Thyroid gland (tissue), 4 donors: ENCODE results near the gene MYO18B. TPM values are rescaled to one million over a fixed set of nuclear protein-coding genes. Genes with fewer than 3 reads are reported as not detected.

Experiments used
- DNase-seq, 2 donors: peaks; one replicate each; pipeline ENCODE4 v3.0.0-alpha.2; 2019
- H3K27ac ChIP-seq, 3 donors: fragments of 200-600 bp; sonication (generic); 1 replicate in 2 of 3; 2 replicates in 1 of 3; pipeline ENCODE4 v1.5.1; 2016 to 2019; ENCODE audit warnings: mild to moderate bottlenecking in 1 of 3, moderate library complexity in 1 of 3
- H3K27me3 ChIP-seq: fragments of 200-600 bp; sonication (generic); one replicate; pipeline ENCODE4 v1.5.1; 2019
- H3K36me3 ChIP-seq, 2 donors: fragments of 200-600 bp; sonication (generic); one replicate each; pipeline ENCODE4 v1.5.1; 2016 to 2019
- H3K4me1 ChIP-seq, 2 donors: fragments of 200-600 bp; sonication (generic); one replicate each; pipeline ENCODE4 v1.5.1; 2017 to 2019
- H3K4me3 ChIP-seq, 3 donors: fragments of 200-600 bp; sonication (generic); replicated peaks in 1 of 3; 1 replicate in 2 of 3; 2 replicates in 1 of 3; pipeline ENCODE4 v1.5.1; 2016; ENCODE audit warnings: mild to moderate bottlenecking in 1 of 3
- H3K9me3 ChIP-seq: fragments of 200-600 bp; sonication (generic); one replicate; pipeline ENCODE4 v1.5.1; 2017
- POLR2A ChIP-seq, 2 donors: fragments of 450-650 bp; IDR thresholded peaks; one replicate each; pipeline ENCODE4 v1.6.1; 2017; ENCODE audit warnings: antibody characterized with exemption in 2 of 2, mild to moderate bottlenecking in 2 of 2, moderate library complexity in 1 of 2
- WGBS, 2 donors: methylation state at CpG; one replicate each; pipeline ENCODE4 v1.1.5; 2017; 5-methylcytosine and 5-hydroxymethylcytosine counted together
- intact Hi-C: fragments of 100-400 bp; cut with DNase I; formaldehyde crosslinking; loops from one replicate; pipeline ENCODE4 v1.15.1; 2023
- total RNA-seq, 4 donors: library from RNA; depleted of rRNA; stranded (reverse); fragments of >200 nt; gene quantifications; one replicate each; pipeline ENCODE4 v1.2.3, GENCODE V29; 2016
- TF ChIP-seq, protein P1 (sequence below), 6 experiments: fragments of 200-600 bp in 3 of 6; fragments of 450-650 bp in 3 of 6; sonication (generic) in 3 of 6; IDR thresholded peaks; one replicate each; pipeline ENCODE4 v1.5.1; 2016 to 2019; ENCODE audit warnings: antibody characterized with exemption in 6 of 6, mild to moderate bottlenecking in 2 of 6, inconsistent platforms in 1 of 6, moderate library complexity in 1 of 6

The MYO18B gene
- total RNA-seq, 4 donors from 2014 or later = 0.33 TPM; not detected in 3

DNA sequence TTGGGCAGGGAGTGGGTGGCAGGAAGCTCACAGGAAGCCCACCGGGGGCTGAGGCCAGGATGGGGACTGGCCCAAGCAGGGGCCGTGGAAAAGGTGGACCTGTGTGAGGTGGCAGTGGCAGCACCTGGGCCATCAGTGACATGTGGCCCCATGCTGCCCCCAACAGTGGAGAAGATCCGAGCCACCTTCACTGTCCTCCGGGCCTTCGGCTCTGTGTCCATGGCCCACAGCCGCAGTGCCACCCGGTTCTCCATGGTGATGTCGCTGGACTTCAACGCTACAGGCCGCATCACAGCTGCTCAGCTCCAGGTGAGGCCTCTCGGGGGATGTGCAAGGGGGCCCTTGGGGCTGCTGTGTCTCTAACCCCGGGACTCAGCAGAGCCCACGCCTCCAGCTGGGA lies 37.9 kb downstream of the MYO18B start:
- DNase-seq = no peak
- 91 to 96% methylated on average over 11 of the region's 13 CpGs for WGBS, 2 donors
- Histone ChIP-seq H3K4me3 (no peak overlapping the region), H3K27ac (no peak overlapping the region), H3K27me3 (no peaks in the 10 kb centered on the region), H3K9me3 (no peaks in the 10 kb centered on the region), H3K4me1 (no peaks in the 10 kb centered on the region), H3K36me3 (no peaks in the 10 kb centered on the region)
- TF ChIP-seq, protein P1, sequence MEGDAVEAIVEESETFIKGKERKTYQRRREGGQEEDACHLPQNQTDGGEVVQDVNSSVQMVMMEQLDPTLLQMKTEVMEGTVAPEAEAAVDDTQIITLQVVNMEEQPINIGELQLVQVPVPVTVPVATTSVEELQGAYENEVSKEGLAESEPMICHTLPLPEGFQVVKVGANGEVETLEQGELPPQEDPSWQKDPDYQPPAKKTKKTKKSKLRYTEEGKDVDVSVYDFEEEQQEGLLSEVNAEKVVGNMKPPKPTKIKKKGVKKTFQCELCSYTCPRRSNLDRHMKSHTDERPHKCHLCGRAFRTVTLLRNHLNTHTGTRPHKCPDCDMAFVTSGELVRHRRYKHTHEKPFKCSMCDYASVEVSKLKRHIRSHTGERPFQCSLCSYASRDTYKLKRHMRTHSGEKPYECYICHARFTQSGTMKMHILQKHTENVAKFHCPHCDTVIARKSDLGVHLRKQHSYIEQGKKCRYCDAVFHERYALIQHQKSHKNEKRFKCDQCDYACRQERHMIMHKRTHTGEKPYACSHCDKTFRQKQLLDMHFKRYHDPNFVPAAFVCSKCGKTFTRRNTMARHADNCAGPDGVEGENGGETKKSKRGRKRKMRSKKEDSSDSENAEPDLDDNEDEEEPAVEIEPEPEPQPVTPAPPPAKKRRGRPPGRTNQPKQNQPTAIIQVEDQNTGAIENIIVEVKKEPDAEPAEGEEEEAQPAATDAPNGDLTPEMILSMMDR (IDR thresholded peaks at IDR 0.05) = no peak
- no peak for TF ChIP-seq POLR2A (IDR thresholded peaks at IDR 0.05)
- intact Hi-C loops = loop anchor here (10.0 kb wide), 1 partner anchor 545 kb away; no protein-coding TSS in a partner anchor

DNA sequence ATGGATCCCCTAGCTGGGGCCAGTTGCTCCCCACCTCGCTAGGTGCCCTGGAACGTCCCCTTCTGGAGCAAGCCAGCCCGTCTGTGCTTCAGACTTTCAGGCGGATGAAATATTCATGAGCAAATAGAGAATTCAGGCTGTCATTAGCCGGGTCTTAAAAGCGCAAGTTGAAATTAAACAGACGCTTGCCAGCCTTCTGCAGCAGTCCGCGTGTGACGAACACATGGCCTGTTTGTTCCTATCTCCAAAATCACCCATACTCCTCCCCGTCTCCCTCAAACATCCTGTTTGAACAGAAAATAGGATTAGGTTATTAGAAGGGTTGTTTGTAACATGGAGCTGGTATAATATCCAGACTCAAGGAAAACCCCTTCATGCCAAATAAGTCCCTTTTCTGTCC lies 38.7 kb downstream of the MYO18B start:
- Histone ChIP-seq H3K27me3 (no peaks in the 10 kb centered on the region), H3K9me3 (no peaks in the 10 kb centered on the region), H3K4me1 (no peaks in the 10 kb centered on the region), H3K36me3 (no peaks in the 10 kb centered on the region), H3K4me3 (no peak overlapping the region), H3K27ac (no peak overlapping the region)
- DNase-seq = no peak
- WGBS, 2 donors = 60 to 71% methylated on average over 11 of the region's 11 CpGs
- TF ChIP-seq, protein P1 (IDR thresholded peaks at IDR 0.05) = no peak
- TF ChIP-seq POLR2A (IDR thresholded peaks at IDR 0.05) = no peak
- intact Hi-C loops = no loop called here

DNA sequence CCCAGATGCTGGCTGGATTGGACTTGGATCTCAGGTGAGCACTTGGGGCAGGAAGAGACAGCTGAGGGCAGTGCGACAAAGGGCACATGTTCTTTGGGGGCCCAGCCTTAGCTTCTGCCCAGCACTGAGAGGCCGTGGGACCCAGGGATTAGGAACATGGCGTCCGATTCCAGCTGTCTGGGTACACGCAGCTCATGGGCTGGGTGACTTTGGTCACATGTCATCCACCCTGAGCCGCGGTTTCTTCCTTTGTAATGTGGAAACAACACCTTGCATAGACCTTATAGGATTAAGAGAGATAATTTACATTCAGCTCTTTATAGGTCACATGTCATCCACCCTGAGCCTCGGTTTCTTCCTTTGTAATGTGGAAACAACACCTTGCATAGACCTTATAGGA lies 39.8 kb downstream of the MYO18B start:
- WGBS, 2 donors = 92 to 93% methylated on average over 8 of the region's 8 CpGs
- Histone ChIP-seq H3K36me3 (no peaks in the 10 kb centered on the region), H3K27me3 (no peaks in the 10 kb centered on the region), H3K27ac (no peak overlapping the region), H3K9me3 (no peaks in the 10 kb centered on the region), H3K4me3 (no peak overlapping the region), H3K4me1 (no peaks in the 10 kb centered on the region)
- intact Hi-C loops = no loop called here
- no peak for DNase-seq
- no peak for TF ChIP-seq POLR2A (IDR thresholded peaks at IDR 0.05)
- TF ChIP-seq, protein P1 (IDR thresholded peaks at IDR 0.05) = no peak

DNA sequence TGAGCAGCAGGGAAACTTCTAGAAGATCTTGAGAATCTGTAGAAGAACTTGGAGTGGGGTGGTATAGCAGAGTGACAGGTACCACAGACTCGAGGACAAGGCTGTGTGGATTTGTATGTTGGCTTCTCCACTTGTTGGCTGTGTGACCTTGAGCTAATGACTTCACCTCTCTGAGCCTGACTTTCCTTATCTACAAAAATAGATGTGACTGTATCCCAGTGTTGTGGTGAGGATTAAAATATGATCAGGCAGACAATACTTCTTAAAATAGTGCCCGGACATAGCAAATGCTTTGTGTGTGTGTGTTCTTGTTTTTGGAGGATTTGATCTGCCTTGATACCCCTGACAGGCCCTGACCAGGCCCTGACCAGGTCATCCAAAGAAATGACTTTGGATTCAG lies 40.8 kb downstream of the MYO18B start:
- Histone ChIP-seq H3K27me3 (no peaks in the 10 kb centered on the region), H3K4me3 (no peak overlapping the region), H3K9me3 (no peaks in the 10 kb centered on the region), H3K27ac (no peak overlapping the region), H3K4me1 (no peaks in the 10 kb centered on the region), H3K36me3 (no peaks in the 10 kb centered on the region)
- TF ChIP-seq POLR2A (IDR thresholded peaks at IDR 0.05) = no peak
- TF ChIP-seq, protein P1 (IDR thresholded peaks at IDR 0.05) = no peak
- no peak for DNase-seq
- intact Hi-C loops = no loop called here
- 78 to 80% methylated on average over 2 of the region's 2 CpGs for WGBS, 2 donors

DNA sequence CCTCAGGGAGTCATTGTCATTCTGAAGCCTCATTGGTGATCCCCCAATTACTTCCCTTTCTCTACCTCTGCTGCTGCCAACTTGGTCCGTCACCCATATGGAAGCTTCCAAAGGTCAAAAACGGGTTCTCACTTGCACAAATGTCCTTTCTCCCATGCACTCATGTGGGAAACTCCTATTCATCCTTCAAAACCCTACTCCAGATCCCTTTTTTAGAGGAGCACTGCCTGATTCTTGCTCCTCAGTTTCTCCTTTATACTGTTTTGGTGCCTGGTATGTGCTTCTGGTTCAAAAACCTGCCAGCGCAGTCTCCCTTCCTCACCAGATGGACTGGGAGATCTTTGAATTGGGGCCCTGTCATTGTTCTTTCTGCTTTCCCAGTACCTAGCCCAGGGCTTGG lies 41.9 kb downstream of the MYO18B start:
- Histone ChIP-seq H3K27me3 (no peaks in the 10 kb centered on the region), H3K4me3 (no peak overlapping the region), H3K27ac (no peak overlapping the region), H3K9me3 (no peaks in the 10 kb centered on the region), H3K36me3 (no peaks in the 10 kb centered on the region), H3K4me1 (no peaks in the 10 kb centered on the region)
- DNase-seq = no peak
- WGBS, 2 donors = 76 to 84% methylated on average over 3 of the region's 3 CpGs
- intact Hi-C loops = no loop called here
- no peak for TF ChIP-seq POLR2A (IDR thresholded peaks at IDR 0.05)
- TF ChIP-seq, protein P1 (IDR thresholded peaks at IDR 0.05) = no peak
